ENCODE data around the gene C11orf52. TPM values are rescaled to one million over a fixed set of nuclear protein-coding genes. Genes with fewer than 3 reads are reported as not detected.

The C11orf52 gene
- total and polyA plus RNA-seq, 2 of the 4 experiments (the other 2 are of a cell fraction), result 0.90 to 1.1 TPM

GRCh38 chr11:111886032-111886431 is 32.7 kb upstream of the C11orf52 start:
- no peak overlapping the region for H2BK20ac ChIP-seq (ENCODE audit: low read depth, low read length)
- no CpG with 5 or more reads among the region's 4 CpGs for WGBS, 2 experiments (ENCODE audit: extremely low coverage in 2 of 2, insufficient read length in 1 of 2)
- H3K4me3 ChIP-seq (ENCODE audit: insufficient read depth, low read depth, low read length), result no peak overlapping the region
- H4K20me1 ChIP-seq (ENCODE audit: insufficient read depth, low read length), result no peaks in the 10 kb centered on the region
- H2BK5ac ChIP-seq (ENCODE audit: low read depth, low read length, poor library complexity, severe bottlenecking), result no peak overlapping the region
- no peak overlapping the region for H3K56ac ChIP-seq (ENCODE audit: extremely low read depth, insufficient read depth, low read length)
- H3K27me3 ChIP-seq (ENCODE audit: control insufficient read depth, insufficient read depth, low read length), result no peaks in the 10 kb centered on the region
- H3K9me1 ChIP-seq (ENCODE audit: insufficient read depth, low read length), result no peaks in the 10 kb centered on the region
- ChIA-PET POLR2A (ENCODE audit: unreplicated experiment) (no interaction called here), CTCF (no interaction called here)
- TF ChIP-seq MAZ (IDR thresholded peaks at IDR 0.05; ENCODE audit: borderline replicate concordance, low read depth, low read length) (no peak), NFE2L2 (IDR thresholded peaks at IDR 0.05; ENCODE audit: low read depth, low read length) (no peak), MAFK (IDR thresholded peaks at IDR 0.05; ENCODE audit: low read depth, low read length) (no peak), POLR2A (IDR thresholded peaks at IDR 0.05; ENCODE audit: low read depth, low read length) (no peak), CTCF (conservative IDR thresholded peaks at IDR 0.05; ENCODE audit: low read depth, low read length) (no peak), CEBPB (IDR thresholded peaks at IDR 0.05; ENCODE audit: low read depth, low read length) (peak; percentile 44; the same call in 1 of the 2 replicates)
- dilution Hi-C loops (cut with HindIII; ENCODE audit: low sequenced_read_pairs, unreplicated experiment), result no loop called here
- intact Hi-C loops (cut with micrococcal nuclease), result no loop called here
- H3K4ac ChIP-seq (ENCODE audit: low read depth, low read length), result no peak overlapping the region
- in situ Hi-C loops (cut with MboI; ENCODE audit: low sequenced_read_pairs), result no loop called here
- H3K23ac ChIP-seq (ENCODE audit: low read depth, low read length), result no peak overlapping the region
- H3K4me2 ChIP-seq (ENCODE audit: low read depth, low read length), result no peak overlapping the region
- no peak overlapping the region for H4K91ac ChIP-seq (ENCODE audit: insufficient read depth, low read depth, low read length)
- ATAC-seq (ENCODE audit: low read depth), result no peak
- no peak overlapping the region for H2AFZ ChIP-seq (replicated peaks; ENCODE audit: low read length, poor library complexity)
- no peaks in the 10 kb centered on the region for H3K79me1 ChIP-seq (ENCODE audit: low read depth in 1 of 2, low read length in 2 of 2)
- H3K36me3 ChIP-seq (ENCODE audit: control insufficient read depth, insufficient read depth, low read length), result no peaks in the 10 kb centered on the region
- H3K14ac ChIP-seq (replicated peaks; ENCODE audit: low read depth, low read length), result no peak overlapping the region
- no peaks in the 10 kb centered on the region for H3K9me3 ChIP-seq (ENCODE audit: control insufficient read depth, insufficient read depth, low read length)
- H4K5ac ChIP-seq (ENCODE audit: low read depth, low read length), result no peak overlapping the region
- no peak overlapping the region for H4K8ac ChIP-seq (ENCODE audit: low read depth in 2 of 2, low read length in 2 of 2)
- no peak overlapping the region for H2AK9ac ChIP-seq (replicated peaks; ENCODE audit: low read depth, low read length, poor library complexity)
- H2AK5ac ChIP-seq (ENCODE audit: low read depth, low read length), result no peak overlapping the region
- H3K18ac ChIP-seq (ENCODE audit: low read depth, low read length), result no peak overlapping the region
- no peak overlapping the region for H3K27ac ChIP-seq (ENCODE audit: insufficient read depth, low read length)
- no TSS peak for BruUV-seq (replicated peaks)
- H3K4me1 ChIP-seq (ENCODE audit: control insufficient read depth, insufficient read depth, low read length), result no peaks in the 10 kb centered on the region
- H3K9ac ChIP-seq (ENCODE audit: low read depth, low read length), result no peak overlapping the region
- no peak overlapping the region for H2BK120ac ChIP-seq (ENCODE audit: low read depth, low read length)
- no peak overlapping the region for H2BK15ac ChIP-seq (ENCODE audit: low read depth, low read length)
- no peak for DNase-seq
